Measurements from ENCODE around the gene KIF5A.

KIF5A gene

DNA sequence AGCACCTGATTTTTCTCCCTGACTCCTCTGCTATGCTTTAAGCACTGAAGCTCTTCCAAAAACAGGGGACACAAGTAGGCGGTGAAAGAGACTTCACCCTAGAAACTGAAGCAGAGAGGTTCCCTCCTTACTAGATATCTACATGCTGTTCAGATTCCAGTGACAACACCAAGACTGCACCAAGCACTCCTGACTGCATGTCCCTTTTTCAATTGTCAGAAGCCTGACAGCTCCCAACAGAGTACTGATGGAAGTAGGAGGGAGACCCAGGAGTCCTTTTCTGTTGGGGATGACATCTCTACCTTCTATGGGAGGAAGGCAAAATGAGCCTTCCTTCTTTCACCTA lies 13.3 kb upstream of the KIF5A start:
- Histone ChIP-seq H3K27ac (ENCODE audit: low read length) (no peak overlapping the region), H3K79me2 (ENCODE audit: low read length) (no peaks in the 10 kb centered on the region), H4K20me1 (ENCODE audit: insufficient read depth, low read length) (no peaks in the 10 kb centered on the region), H2AFZ (ENCODE audit: low read depth, low read length) (no peak overlapping the region), H3K4me2 (ENCODE audit: low read length) (no peak overlapping the region), H3K9me3 (ENCODE audit: insufficient read depth, low read length) (no peaks in the 10 kb centered on the region), H3K9ac (ENCODE audit: low read length) (no peak overlapping the region), H3K36me3 (replicated peaks; ENCODE audit: low read depth, low read length) (peaks cover 25% of the 10 kb centered on the region), H3K4me3 (ENCODE audit: low read length) (no peak overlapping the region), H3K27me3 (ENCODE audit: low read depth, low read length) (no peaks in the 10 kb centered on the region), H3K4me1 (ENCODE audit: low read length) (no peaks in the 10 kb centered on the region)
- TF ChIP-seq EZH2phosphoT487 (IDR thresholded peaks at IDR 0.05; ENCODE audit: low read depth), result no peak
- TF ChIP-seq CTCF (IDR thresholded peaks at IDR 0.05; ENCODE audit: low read depth, low read length), result no peak

DNA sequence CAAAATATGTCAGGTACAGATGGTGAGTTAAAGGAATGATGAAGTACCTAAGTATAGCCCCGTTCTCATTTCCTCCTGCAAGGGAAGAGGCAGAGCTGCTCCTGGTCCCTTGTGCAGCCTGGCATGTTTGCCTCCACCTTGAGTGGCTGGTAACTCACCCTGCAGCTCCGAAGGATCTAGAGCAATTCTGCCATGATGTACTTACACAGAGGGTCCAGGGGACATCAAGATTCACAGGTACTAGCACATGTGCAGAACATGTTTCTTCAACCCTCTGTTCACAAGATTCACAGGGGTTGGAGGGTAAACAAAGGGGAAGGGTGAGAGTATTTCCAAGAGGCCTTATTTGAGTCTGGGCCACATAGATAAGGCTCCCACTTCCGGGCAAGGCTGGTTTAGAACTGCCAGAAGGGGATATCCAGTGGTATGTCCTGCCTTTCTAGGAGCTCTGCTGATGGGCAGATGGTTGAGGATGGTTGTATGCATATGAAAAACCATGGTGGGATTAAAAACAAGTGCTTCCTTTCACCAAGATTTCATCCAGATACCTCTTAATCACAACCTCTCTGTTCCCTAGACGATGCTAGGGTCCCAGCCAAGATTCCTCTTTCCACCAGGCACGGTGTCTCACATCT lies 10.6 kb upstream of the KIF5A start:
- Histone ChIP-seq H3K36me3 (replicated peaks; ENCODE audit: low read depth, low read length) (peaks cover 12% of the 10 kb centered on the region), H3K4me1 (ENCODE audit: low read length) (no peaks in the 10 kb centered on the region), H3K27ac (ENCODE audit: low read length) (no peak overlapping the region), H3K9me3 (ENCODE audit: insufficient read depth, low read length) (no peaks in the 10 kb centered on the region), H3K4me3 (ENCODE audit: low read length) (no peak overlapping the region), H2AFZ (ENCODE audit: low read depth, low read length) (no peak overlapping the region), H4K20me1 (ENCODE audit: insufficient read depth, low read length) (no peaks in the 10 kb centered on the region), H3K4me2 (ENCODE audit: low read length) (no peak overlapping the region), H3K79me2 (ENCODE audit: low read length) (no peaks in the 10 kb centered on the region), H3K9ac (ENCODE audit: low read length) (no peak overlapping the region), H3K27me3 (ENCODE audit: low read depth, low read length) (no peaks in the 10 kb centered on the region)
- TF ChIP-seq CTCF (IDR thresholded peaks at IDR 0.05; ENCODE audit: low read depth, low read length), result no peak
- TF ChIP-seq EZH2phosphoT487 (IDR thresholded peaks at IDR 0.05; ENCODE audit: low read depth), result no peak

DNA sequence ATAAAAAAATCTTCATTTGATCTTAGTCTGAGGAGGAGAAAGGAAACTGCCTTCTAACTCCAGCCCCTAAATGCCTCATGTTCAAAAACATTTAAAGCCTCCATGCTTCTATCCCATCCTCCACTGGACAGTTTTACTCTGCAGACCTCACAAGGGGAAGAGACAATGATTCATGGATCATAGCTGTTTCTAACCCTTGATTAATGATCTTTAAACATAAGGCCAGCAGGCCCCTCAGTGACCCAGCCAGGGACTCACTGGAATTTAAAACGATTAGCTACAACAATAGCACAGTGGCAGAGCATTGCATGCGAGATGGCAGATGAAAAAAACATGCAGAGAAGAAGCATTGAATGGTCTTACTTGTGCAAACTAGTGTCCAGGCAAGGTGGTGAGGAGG lies 8.8 kb upstream of the KIF5A start:
- H3K36me3 ChIP-seq (replicated peaks; ENCODE audit: low read depth, low read length), result peaks cover 8% of the 10 kb centered on the region

DNA sequence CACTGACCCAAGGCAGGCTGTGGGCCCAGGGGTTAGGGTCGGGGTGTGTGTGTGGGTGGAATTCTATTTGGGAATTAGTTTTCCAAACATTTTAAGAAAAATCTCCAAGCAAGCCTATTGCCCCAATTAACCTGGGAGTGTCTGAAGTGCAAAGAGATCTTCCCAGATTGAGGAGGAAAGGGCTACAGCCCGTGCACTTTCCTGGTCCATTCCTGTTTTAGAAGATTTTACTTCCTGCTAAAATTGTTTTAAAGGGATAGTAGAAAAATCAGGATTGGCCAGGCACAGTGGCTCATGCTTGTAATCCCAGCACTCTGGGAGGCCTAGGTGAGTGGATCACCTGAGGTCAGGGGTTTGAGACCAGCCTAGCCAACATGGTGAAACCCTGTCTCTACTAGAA lies 8.1 kb upstream of the KIF5A start:
- no peak overlapping the region for H3K4me3 ChIP-seq (ENCODE audit: low read length)
- no peaks in the 10 kb centered on the region for H3K27me3 ChIP-seq (ENCODE audit: low read depth, low read length)
- no peak overlapping the region for H3K27ac ChIP-seq (ENCODE audit: low read length)
- H3K4me1 ChIP-seq (ENCODE audit: low read length), result peaks cover 7% of the 10 kb centered on the region
- TF ChIP-seq CTCF (IDR thresholded peaks at IDR 0.05; ENCODE audit: low read depth, low read length), result no peak
- no peak for TF ChIP-seq EZH2phosphoT487 (IDR thresholded peaks at IDR 0.05; ENCODE audit: low read depth)
- no peak overlapping the region for H2AFZ ChIP-seq (ENCODE audit: low read depth, low read length)
- H3K79me2 ChIP-seq (ENCODE audit: low read length), result peaks cover 15% of the 10 kb centered on the region
- peaks cover 8% of the 10 kb centered on the region for H3K36me3 ChIP-seq (replicated peaks; ENCODE audit: low read depth, low read length)
- no peak overlapping the region for H3K4me2 ChIP-seq (ENCODE audit: low read length)
- H4K20me1 ChIP-seq (ENCODE audit: insufficient read depth, low read length), result no peaks in the 10 kb centered on the region
- no peak overlapping the region for H3K9ac ChIP-seq (ENCODE audit: low read length)
- no peaks in the 10 kb centered on the region for H3K9me3 ChIP-seq (ENCODE audit: insufficient read depth, low read length)

More for the DNA sequence above, 8.8 kb upstream of the KIF5A start:
- TF ChIP-seq EZH2phosphoT487 (IDR thresholded peaks at IDR 0.05; ENCODE audit: low read depth), result no peak
- no peak for TF ChIP-seq CTCF (IDR thresholded peaks at IDR 0.05; ENCODE audit: low read depth, low read length)
- no peak overlapping the region for H3K4me3 ChIP-seq (ENCODE audit: low read length)
- no peak overlapping the region for H3K4me2 ChIP-seq (ENCODE audit: low read length)
- no peaks in the 10 kb centered on the region for H3K9me3 ChIP-seq (ENCODE audit: insufficient read depth, low read length)
- no peaks in the 10 kb centered on the region for H3K27me3 ChIP-seq (ENCODE audit: low read depth, low read length)
- H3K9ac ChIP-seq (ENCODE audit: low read length), result no peak overlapping the region
- H3K79me2 ChIP-seq (ENCODE audit: low read length), result peaks cover 8% of the 10 kb centered on the region
- H4K20me1 ChIP-seq (ENCODE audit: insufficient read depth, low read length), result no peaks in the 10 kb centered on the region
- H3K27ac ChIP-seq (ENCODE audit: low read length), result no peak overlapping the region
- H3K4me1 ChIP-seq (ENCODE audit: low read length), result peaks cover 4% of the 10 kb centered on the region
- H2AFZ ChIP-seq (ENCODE audit: low read depth, low read length), result no peak overlapping the region

Measured in OCI-LY3 (cell line).